SIG-M5 (cell line): ENCODE measurements around the gene ANKRD16.
A peak's percentile ranks its signal among the peaks of the same experiment; 100 is the strongest.
"Not testable (repeated sequence)": the region's sequence is repeated elsewhere in the genome, so short reads cannot be mapped to it uniquely, and the experiment has no call there.

ENCODE experiments used
- DNase-seq: peaks from one replicate; lab custom pipeline; 2025; lab: John Stamatoyannopoulos, UW

Gene ANKRD16

GRCh38 chr10:5876181-5876768 is 13.4 kb downstream of the ANKRD16 start:
- DNase-seq = no peak

- peak; percentile 10 for DNase-seq
These were observed 16.1 kb downstream of the ANKRD16 start for GRCh38 chr10:5873515-5873995.

GRCh38 chr10:5871596-5871995 is 18.1 kb downstream of the ANKRD16 start:
- DNase-seq = no peak

GRCh38 chr10:5869156-5869555 is 20.5 kb downstream of the ANKRD16 start:
- DNase-seq = no peak

DNA sequence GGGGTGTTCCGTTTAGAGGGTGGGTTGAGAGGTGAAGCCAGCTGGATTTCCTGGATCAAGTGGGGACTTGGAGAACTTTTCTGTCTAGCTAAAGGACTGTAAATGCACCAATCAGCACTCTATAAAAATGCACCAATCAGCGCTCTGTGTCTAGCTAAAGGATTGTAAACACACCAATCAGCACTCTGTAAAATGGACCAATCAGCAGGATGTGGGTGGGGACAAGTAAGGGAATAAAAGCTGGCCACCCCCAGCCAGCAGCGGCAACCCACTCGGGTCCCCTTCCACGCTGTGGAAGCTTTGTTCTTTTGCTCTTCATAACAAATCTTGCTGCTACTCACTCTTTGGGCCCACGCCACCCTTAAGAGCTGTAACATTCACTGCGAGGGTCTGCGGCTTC is 21.3 kb downstream of the ANKRD16 start:
- not testable (repeated sequence) for DNase-seq

DNA sequence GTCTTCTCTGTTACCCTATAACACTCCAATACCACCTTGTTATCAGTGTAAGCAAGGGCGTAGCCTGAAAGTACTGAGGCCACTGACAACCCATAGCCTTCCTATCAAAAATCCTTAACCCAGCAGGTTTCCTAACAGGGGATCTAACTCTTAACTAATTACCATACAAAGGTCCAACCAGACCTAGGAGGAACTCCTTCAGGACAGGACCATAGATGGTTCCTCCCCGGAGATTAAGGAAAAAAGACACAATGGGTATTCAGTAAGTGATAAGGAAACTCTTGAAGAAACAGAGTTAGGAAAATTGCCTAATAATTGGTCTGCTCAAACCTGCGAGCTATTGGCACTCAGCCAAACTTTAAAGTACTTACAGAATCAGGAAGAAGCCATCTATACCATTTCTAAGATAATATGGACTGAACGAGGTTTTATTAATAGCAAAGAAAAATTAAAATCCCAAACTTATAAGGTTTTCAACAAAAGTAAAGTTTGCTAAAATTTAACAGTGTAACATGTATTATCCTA is 22.5 kb downstream of the ANKRD16 start:
- DNase-seq = not testable (repeated sequence)

GRCh38 chr10:5866451-5867081 is 23.1 kb downstream of the ANKRD16 start:
- not testable (repeated sequence) for DNase-seq

DNA sequence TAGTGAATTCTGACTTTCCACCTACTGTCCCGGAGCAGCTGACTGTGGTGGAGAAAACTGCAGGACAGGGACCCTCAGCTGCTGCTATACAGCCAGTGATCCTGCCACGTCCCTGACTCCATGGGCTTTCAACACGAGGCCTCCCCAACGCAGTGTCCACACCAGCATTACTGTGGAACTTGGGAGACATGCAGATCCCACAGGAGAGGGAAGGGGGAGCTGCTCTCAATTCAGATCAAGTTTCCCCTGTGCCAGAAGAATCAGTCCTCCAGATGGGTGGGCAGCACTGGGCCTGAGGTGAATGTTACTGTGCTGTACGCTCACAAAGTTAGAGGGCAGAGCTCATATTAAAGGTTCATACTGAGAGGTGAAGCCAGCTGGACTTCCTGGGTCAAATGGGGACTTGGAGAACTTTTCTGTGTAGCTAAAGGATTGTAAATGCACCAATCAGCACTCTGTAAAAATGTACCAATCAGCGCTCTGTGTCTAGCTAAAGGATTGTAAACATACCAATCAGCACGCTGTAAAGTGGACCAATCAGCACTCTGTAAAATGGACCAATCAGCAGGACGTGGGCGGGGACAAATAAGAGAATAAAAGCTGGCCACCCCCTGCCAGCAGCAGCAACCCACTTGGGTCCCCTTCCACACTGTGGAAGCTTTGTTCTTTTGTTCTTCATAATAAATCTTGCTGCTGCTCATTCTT is 26.6 kb downstream of the ANKRD16 start:
- DNase-seq = not testable (repeated sequence)

DNA sequence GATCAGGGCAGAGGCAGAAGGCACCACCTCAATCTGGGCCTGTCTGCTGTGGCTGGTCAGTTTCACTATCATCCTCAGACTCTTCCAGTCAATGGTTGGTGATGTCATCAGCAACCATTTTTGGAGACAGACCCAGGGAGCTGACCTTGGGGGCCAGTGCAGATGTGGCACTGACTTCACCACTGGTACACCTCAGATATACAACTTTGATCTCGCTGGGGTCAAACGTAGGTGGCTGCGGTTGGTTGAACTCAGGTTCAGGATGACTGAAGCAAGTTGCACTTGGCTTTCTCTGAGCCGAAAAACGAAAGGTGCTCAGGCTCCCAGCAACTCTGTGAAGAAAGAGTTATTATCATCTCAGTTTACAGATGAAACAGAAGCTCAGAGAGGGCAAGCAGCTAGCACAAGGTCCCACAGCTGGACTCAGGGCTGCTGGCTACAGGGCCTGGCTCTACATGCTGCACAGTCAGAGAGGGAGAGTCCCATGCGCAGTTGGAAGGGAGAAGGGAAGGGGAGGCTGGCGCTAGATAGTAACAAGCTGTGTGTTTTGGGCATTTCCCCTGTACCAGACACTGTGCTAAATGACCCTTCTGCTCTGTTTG is 27.2 kb downstream of the ANKRD16 start:
- no peak for DNase-seq

DNA sequence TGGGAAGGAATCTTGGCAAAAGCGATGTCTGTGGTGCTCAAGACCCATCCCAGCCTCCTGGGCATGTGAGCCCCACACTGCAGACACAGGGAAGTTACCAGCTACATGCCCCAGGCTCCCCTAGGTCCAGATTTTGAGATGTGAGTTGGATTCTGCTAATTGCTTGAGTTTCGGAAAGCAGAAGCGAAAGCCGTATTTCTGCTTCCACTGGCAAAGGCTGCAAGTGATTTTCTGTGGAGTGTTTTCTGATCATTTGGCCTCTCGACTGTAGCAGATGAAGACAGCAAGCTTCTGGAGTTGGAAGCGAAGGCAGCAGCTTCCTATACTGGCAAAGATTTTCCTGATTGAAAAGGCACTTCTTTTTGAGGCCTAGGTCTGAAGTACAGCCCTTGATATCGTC is 29.6 kb downstream of the ANKRD16 start:
- DNase-seq = no peak

GRCh38 chr10:5858811-5859210 is 30.9 kb downstream of the ANKRD16 start:
- no peak for DNase-seq

- DNase-seq = no peak
These were observed 33.0 kb downstream of the ANKRD16 start for GRCh38 chr10:5856701-5857004.

DNA sequence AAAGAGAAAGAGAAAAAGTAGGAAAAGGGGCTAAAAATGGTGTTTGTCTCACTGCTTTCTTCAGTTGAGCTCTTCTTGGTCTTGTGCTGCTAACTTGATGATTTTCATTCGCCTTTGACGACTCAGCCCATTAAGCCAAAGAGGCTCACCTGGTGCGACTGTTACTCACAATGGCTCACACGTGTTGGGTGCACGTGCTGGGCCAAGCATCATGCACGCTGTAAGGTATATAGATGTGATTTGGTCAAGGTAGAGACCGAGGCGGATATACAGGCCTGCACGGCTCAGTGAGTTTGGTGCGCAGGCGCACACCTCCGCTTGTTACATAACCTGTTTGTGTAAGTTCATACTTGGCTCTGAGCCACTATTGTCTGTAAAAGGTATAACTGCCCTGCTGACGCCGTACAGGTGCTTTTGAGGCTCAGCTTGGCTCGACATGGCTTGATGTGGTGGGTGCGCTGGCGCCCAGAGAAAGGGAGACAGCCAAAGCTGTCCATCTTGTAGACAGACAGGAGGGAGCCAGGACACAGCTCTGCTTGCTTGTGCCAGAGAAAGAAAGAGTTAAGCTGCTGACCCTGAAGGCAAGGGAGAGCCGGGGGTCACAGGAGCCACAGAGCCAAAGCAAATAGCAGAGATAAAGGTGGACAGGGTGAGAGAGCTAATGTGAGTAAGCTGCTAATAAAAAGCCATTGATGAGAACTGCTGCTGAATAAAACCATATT is 33.6 kb downstream of the ANKRD16 start:
- no peak for DNase-seq

DNA sequence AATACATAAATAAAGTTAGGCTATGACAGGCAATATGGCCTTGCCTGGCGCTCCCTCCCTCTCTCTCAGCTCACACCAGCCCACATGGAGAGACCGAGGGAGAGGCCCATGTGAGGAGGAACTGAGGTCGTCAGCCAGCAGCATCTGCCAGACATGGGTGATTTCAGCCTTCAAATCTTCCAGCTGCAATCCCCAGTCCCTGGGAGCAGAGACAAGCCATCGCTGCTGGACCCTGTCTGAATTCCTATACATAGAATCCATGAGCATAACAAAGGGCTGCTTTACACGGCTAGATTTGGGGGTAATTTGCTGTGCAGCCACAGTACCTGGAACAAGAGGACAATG is 35.6 kb downstream of the ANKRD16 start:
- DNase-seq = no peak

DNA sequence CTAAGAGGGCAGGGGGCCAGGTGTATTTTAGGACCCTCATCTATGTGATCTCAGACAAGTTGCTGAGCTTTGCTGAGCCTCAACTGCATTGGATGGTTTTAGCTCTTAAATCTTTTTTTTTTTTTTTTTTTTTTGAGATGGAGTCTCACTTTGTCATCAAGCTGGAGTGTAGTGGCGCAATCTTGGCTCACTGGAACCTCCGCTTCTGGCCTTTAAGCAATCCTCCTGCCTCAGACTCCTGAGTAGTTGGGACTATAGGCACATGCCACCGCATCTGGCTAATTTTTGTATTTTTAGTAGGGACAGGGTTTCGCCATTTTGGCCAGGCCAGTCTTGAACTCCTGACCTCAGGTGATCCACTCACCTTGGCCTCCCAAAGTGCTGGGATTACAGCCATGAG is 43.0 kb downstream of the ANKRD16 start:
- not testable (repeated sequence) for DNase-seq

- no peak for DNase-seq
These were observed 45.2 kb downstream of the ANKRD16 start for GRCh38 chr10:5844345-5845055.

- no peak for DNase-seq
These were observed 45.9 kb downstream of the ANKRD16 start for GRCh38 chr10:5843686-5844344.

DNA sequence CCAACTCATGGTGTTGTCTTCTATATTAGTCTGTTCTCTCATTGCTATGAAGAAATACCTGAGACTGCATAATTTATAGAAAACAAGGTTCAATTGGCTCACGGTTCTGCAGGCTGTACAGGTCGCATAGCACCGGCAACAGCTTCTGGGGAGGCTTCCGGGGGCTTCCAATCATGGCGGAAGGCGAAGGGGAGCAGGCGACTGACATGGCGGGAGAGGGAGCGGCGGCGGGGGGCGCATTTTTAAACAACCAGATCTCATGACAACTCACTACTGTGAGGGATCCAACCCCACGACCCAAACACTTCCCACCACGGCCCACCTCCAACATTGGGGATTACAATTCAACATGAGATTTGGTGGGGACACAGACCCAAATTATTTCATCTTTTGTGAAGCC is 47.7 kb downstream of the ANKRD16 start:
- DNase-seq = no peak

GRCh38 chr10:5840314-5841307 is 49.1 kb downstream of the ANKRD16 start:
- DNase-seq = no peak

DNA sequence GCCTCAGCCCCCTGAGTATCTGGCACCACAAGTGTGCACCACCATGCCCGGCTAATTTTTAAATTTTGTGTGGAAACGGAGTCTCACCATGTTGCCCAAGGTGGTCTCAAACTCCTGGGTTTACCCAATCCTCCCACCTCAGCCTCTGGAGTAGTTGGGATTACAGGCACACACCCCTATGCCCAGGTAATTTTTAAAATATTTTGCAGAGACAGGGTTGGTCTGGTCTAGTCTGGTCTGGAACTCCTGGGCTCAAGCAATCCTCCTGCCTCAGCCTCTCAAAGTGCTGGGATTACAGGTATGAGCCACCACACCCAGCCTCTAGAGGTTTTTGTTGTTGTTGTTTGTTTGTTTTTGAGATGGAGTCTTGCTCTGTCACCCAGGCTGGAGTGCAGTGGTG is 53.5 kb downstream of the ANKRD16 start:
- not testable (repeated sequence) for DNase-seq
